K562 (cell line): ENCODE results near the gene PRPF6. TPM values are rescaled to one million over a fixed set of nuclear protein-coding genes. Genes with fewer than 3 reads are reported as not detected.

ENCODE experiments used
- ATAC-seq: fragments of 200-7000 bp; cut with Tn5 transposase; 3 replicates; pipeline ENCODE4 v1.9.1; 2020; ENCODE audit warnings: moderate library complexity
- BruUV-seq: library from RNA; stranded (reverse); fragments of 400-500 nt; replicated peaks from 2 replicates; lab custom pipeline; 2021; lab: Mats Ljungman, UMichigan
- CTCF ChIA-PET: fragments of 300-600 bp; formaldehyde crosslinking; extraction: SDS; loops from one replicate; lab custom pipeline; 2021; ENCODE audit warnings: low intra/inter-chr PET ratio; lab: Yijun Ruan, JAX
- POLR2A ChIA-PET: fragments of 300-600, 350-650 bp; sonication (Branson Sonifier 250); formaldehyde crosslinking; extraction: SDS; loops from one replicate; lab custom pipeline; 2021; ENCODE audit warnings: antibody characterized with exemption, inconsistent platforms; lab: Yijun Ruan, JAX
- DNase-seq, 4 experiments: peaks; one replicate each; pipeline versions ENCODE4 v3.0.0 to v3.0.0-alpha.2; 2011 to 2018; ENCODE audit warnings: low spot score in 3 of 4, mixed read lengths in 3 of 4; ENCODE audit errors: extremely low read depth in 1 of 4
- FAIRE-seq: peaks from 2 replicates; lab custom pipeline; 2011; peaks lifted over from hg19 to GRCh38; lab: Jason Lieb, UNC
- H2AFZ ChIP-seq: 2 replicates; pipeline ENCODE4 v1.6.0; 2011; ENCODE audit warnings: low read depth, low read length, control low read depth, inconsistent platforms
- H3K27ac ChIP-seq: fragments of 200-600 bp; 3 replicates; pipeline ENCODE4 v1.8.0; 2011; ENCODE audit warnings: low read depth, mild to moderate bottlenecking, control low read depth, inconsistent platforms, low read length, moderate library complexity, mixed read lengths; ENCODE audit errors: extremely low read depth
- H3K27me3 ChIP-seq, 2 experiments: fragments of 300-600 bp in 1 of 2; 2 replicates in 1 of 2; 3 replicates in 1 of 2; pipeline versions ENCODE4 v1.6.0 to v1.8.0; 2011; ENCODE audit warnings: inconsistent platforms in 2 of 2, low read length in 2 of 2, mild to moderate bottlenecking in 1 of 2, mixed read lengths in 1 of 2, moderate library complexity in 1 of 2; ENCODE audit not compliant: control insufficient read depth in 2 of 2, insufficient read depth in 2 of 2
- H3K36me3 ChIP-seq: fragments of 300-600 bp; 3 replicates; pipeline ENCODE4 v1.8.0; 2011; ENCODE audit warnings: mild to moderate bottlenecking, low read length, inconsistent platforms; ENCODE audit not compliant: control insufficient read depth, insufficient read depth
- H3K4me1 ChIP-seq, 2 experiments: fragments of 200-600 bp in 1 of 2; replicated peaks in 1 of 2; 2 replicates in 1 of 2; 3 replicates in 1 of 2; pipeline versions ENCODE4 v1.5.1 to v1.8.0; 2011; ENCODE audit warnings: inconsistent platforms in 2 of 2, low read length in 2 of 2, mild to moderate bottlenecking in 1 of 2, mixed read lengths in 1 of 2, moderate library complexity in 1 of 2; ENCODE audit not compliant: control insufficient read depth in 2 of 2, insufficient read depth in 2 of 2
- H3K4me2 ChIP-seq: 2 replicates; pipeline ENCODE4 v1.6.1; 2011; ENCODE audit warnings: low read length, control low read depth, inconsistent platforms, mixed read lengths; ENCODE audit not compliant: insufficient read depth
- H3K4me3 ChIP-seq: fragments of 200-600 bp; sonication (generic), shearing (Covaris generic); 2 replicates; pipeline ENCODE4 v1.5.1; 2016; ENCODE audit warnings: control low read depth, inconsistent platforms
- H3K79me2 ChIP-seq: fragments of 200-600 bp; 3 replicates; pipeline ENCODE4 v1.8.0; 2011; ENCODE audit warnings: low read length, inconsistent platforms; ENCODE audit not compliant: control insufficient read depth, insufficient read depth
- H3K9ac ChIP-seq, 2 experiments: 2 replicates each; pipeline versions ENCODE4 v1.6.0 to v1.6.1; 2011; ENCODE audit warnings: low read depth in 2 of 2, low read length in 2 of 2, control low read depth in 1 of 2, inconsistent platforms in 1 of 2, mild to moderate bottlenecking in 1 of 2, mixed read lengths in 1 of 2; ENCODE audit not compliant: insufficient read depth in 1 of 2
- H3K9me1 ChIP-seq: one replicate; pipeline ENCODE4 v1.6.0; 2011; ENCODE audit warnings: inconsistent platforms, mild to moderate bottlenecking, low read length, moderate library complexity; ENCODE audit not compliant: control insufficient read depth, insufficient read depth
- H3K9me3 ChIP-seq: replicated peaks from 2 replicates; pipeline ENCODE4 v1.5.1; 2011; ENCODE audit warnings: low read depth, low read length, inconsistent platforms; ENCODE audit not compliant: control insufficient read depth, insufficient read depth
- H4K20me1 ChIP-seq: replicated peaks from 2 replicates; pipeline ENCODE4 v1.6.1; 2011; ENCODE audit warnings: low read length, inconsistent platforms, mixed read lengths; ENCODE audit not compliant: control insufficient read depth, insufficient read depth
- BRD4 ChIP-seq: fragments of 200-600 bp; sonication (generic); IDR thresholded peaks from 2 replicates; pipeline ENCODE4 v1.6.1; 2017; ENCODE audit warnings: inconsistent platforms
- BRF2 ChIP-seq: IDR thresholded peaks from 3 replicates; pipeline ENCODE4 v1.6.1; 2011; ENCODE audit warnings: borderline replicate concordance, mild to moderate bottlenecking; ENCODE audit not compliant: insufficient read length, insufficient read depth
- CHCHD3 ChIP-seq: fragments of 250-450 bp; sonication (Bioruptor Pico); IDR thresholded peaks from 2 replicates; pipeline ENCODE4 v2.1.2; 2022; ENCODE audit warnings: mild to moderate bottlenecking
- ERF ChIP-seq: fragments of 450-650 bp; formaldehyde crosslinking; IDR thresholded peaks from 2 replicates; pipeline ENCODE4 v1.4.0; 2020; ENCODE audit warnings: mild to moderate bottlenecking, mixed read lengths
- HMGN3 ChIP-seq: IDR thresholded peaks from 2 replicates; pipeline ENCODE4 v1.6.1; 2011; ENCODE audit warnings: borderline replicate concordance, low read depth, mild to moderate bottlenecking, mixed read lengths, low read length; ENCODE audit not compliant: insufficient read length; ENCODE audit errors: extremely low read depth
- MTA2 ChIP-seq: fragments of 450-650 bp; IDR thresholded peaks from 2 replicates; pipeline ENCODE4 v1.6.1; 2016; ENCODE audit warnings: low read depth
- POLR2G ChIP-seq: fragments of 200-400 bp; formaldehyde crosslinking; IDR thresholded peaks from 2 replicates; pipeline ENCODE4 v1.6.1; 2017; ENCODE audit warnings: low read depth, mild to moderate bottlenecking, antibody characterized with exemption, low read length, moderate library complexity
- RBFOX2 ChIP-seq: fragments of 200-400 bp; formaldehyde crosslinking; IDR thresholded peaks from 2 replicates; pipeline ENCODE4 v1.6.1; 2017; ENCODE audit warnings: low read depth, mild to moderate bottlenecking, low read length, moderate library complexity
- ZNF232 ChIP-seq: sonication (generic); formaldehyde crosslinking; IDR thresholded peaks from 2 replicates; pipeline ENCODE4 v1.8.0; 2022; ENCODE audit warnings: mild to moderate bottlenecking, missing genetic modification reagents
- WGBS: fragments of 100-300 bp; shearing (Covaris generic); methylation state at CpG from one replicate; pipeline ENCODE4 v1.1.6; 2016; ENCODE audit warnings: low coverage, mixed read lengths; ENCODE audit not compliant: insufficient coverage; ENCODE audit errors: missing lambda C conversion rate; 5-methylcytosine and 5-hydroxymethylcytosine counted together
- in situ Hi-C: fragments of 300-500 bp; cut with MboI; formaldehyde crosslinking; loops from 4 replicates; pipeline ENCODE4 v1.15.0; 2018; ENCODE audit warnings: inconsistent platforms, mixed read lengths
- intact Hi-C: fragments of 100-400 bp; cut with micrococcal nuclease; formaldehyde crosslinking; loops from 2 replicates; pipeline ENCODE4 v1.14.2; 2022
- polyA plus RNA-seq, 8 experiments: library from polyadenylated mRNA; depleted of rRNA in 4 of 8; stranded (reverse) in 5 of 8; unstranded in 3 of 8; fragments of >200 nt; fragmentation: Nextera tagmentation in 2 of 8; fragmentation: Illumina TruSeq in 1 of 8; extraction: Ambion mirVana in 2 of 8; extraction: Trizol in 1 of 8; gene quantifications; 2 replicates each; pipeline versions ENCODE4 v1.2.1 to v1.2.3, GENCODE V29; 2011 to 2014; ENCODE audit warnings: inconsistent platforms in 1 of 8, missing spikeins in 1 of 8
- total RNA-seq, 7 experiments: library from RNA; depleted of rRNA in 6 of 7; stranded (reverse); fragments of >200 nt in 6 of 7; fragmentation: Illumina TruSeq in 2 of 7; extraction: Trizol in 2 of 7; gene quantifications; 2 replicates each; pipeline versions ENCODE4 v1.2.1 to v1.2.3, GENCODE V29; 2011 to 2021; ENCODE audit warnings: low replicate concordance in 1 of 7
- TF ChIP-seq, protein P1 (sequence below): sonication (generic); formaldehyde crosslinking; IDR thresholded peaks from 2 replicates; pipeline ENCODE4 v1.8.1; 2023; ENCODE audit warnings: missing genetic modification reagents, mild to moderate bottlenecking, borderline replicate concordance
- TF ChIP-seq, protein P2 (sequence below): sonication (generic); formaldehyde crosslinking; IDR thresholded peaks from 2 replicates; pipeline ENCODE4 v1.8.1; 2023; ENCODE audit warnings: mild to moderate bottlenecking, missing genetic modification reagents

Gene PRPF6
- total and polyA plus RNA-seq, 9 of the 15 experiments (the other 6 are each of a cell fraction or from before 2014, with no cell fraction given): 4.2 to 83.2 (median 59.9) TPM

DNA sequence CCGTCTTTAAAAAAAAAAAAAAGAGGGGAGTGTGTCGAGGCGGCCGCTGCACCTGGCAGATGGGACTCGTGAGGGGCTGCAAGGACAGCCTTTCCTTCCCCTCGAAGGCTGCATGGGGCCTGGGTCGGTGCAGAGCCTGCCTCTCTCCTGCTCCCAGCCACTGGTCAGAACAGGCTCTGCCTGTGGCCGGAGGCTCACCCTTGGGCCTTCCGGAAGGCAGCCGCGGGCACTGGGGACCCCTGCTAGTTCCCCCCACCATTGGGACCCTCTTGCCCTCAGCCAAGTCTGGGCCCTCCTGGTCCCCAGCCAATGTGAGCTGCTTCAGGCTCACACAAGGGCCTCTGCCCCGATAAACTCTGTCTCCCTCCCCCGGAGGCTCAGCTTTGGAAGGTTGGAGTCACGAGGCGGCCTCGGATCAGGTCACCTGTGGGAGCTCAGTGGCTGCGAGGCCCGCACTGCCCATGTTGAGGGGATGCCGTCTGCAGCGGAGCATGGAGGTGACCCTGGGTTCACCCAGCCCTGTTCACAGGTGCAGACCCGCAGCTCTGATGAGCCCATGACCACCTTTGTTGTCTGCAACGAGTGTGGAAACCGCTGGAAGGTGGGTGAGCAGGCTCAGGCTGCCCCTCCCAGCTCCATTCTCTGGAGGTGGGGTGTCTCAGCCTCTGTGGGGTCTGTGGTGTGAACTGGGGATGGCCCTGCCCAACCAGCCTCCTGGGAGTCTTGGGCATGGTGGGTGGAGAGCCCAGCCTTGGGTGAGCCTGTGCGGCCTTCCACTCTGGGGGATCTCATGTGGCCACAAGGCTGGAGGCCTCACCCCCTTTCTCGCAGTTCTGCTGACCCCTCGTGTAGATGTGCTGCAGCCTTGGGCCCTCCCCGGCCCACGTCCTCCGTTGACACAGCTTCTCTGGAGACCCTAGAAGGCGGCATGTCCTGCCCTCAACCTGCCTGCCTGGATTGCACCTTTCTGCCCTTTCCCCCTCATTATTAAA is 90.7 kb downstream of the PRPF6 start:
- in situ Hi-C loops: no loop called here
- no peak overlapping the region for H3K4me2 ChIP-seq
- POLR2A ChIA-PET: interaction anchor here (0.5 to 1.1 kb wide), 4 partner anchors 9 to 26 kb away, joined by 3 to 5 read pairs (median 4); partner anchors contain the start of gene TCEA2
- TF ChIP-seq, protein P1, sequence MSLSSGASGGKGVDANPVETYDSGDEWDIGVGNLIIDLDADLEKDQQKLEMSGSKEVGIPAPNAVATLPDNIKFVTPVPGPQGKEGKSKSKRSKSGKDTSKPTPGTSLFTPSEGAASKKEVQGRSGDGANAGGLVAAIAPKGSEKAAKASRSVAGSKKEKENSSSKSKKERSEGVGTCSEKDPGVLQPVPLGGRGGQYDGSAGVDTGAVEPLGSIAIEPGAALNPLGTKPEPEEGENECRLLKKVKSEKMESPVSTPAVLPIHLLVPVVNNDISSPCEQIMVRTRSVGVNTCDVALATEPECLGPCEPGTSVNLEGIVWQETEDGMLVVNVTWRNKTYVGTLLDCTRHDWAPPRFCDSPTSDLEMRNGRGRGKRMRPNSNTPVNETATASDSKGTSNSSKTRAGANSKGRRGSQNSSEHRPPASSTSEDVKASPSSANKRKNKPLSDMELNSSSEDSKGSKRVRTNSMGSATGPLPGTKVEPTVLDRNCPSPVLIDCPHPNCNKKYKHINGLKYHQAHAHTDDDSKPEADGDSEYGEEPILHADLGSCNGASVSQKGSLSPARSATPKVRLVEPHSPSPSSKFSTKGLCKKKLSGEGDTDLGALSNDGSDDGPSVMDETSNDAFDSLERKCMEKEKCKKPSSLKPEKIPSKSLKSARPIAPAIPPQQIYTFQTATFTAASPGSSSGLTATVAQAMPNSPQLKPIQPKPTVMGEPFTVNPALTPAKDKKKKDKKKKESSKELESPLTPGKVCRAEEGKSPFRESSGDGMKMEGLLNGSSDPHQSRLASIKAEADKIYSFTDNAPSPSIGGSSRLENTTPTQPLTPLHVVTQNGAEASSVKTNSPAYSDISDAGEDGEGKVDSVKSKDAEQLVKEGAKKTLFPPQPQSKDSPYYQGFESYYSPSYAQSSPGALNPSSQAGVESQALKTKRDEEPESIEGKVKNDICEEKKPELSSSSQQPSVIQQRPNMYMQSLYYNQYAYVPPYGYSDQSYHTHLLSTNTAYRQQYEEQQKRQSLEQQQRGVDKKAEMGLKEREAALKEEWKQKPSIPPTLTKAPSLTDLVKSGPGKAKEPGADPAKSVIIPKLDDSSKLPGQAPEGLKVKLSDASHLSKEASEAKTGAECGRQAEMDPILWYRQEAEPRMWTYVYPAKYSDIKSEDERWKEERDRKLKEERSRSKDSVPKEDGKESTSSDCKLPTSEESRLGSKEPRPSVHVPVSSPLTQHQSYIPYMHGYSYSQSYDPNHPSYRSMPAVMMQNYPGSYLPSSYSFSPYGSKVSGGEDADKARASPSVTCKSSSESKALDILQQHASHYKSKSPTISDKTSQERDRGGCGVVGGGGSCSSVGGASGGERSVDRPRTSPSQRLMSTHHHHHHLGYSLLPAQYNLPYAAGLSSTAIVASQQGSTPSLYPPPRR (CRISPR knock-in tag): no peak
- TF ChIP-seq RBFOX2: 0 out of 2 replicates have a peak, but pooled peaks have one; percentile 27
- TF ChIP-seq POLR2G: peak; percentile 57
- TF ChIP-seq CHCHD3 (CRISPR knock-in tag): no peak
- no peak for TF ChIP-seq BRF2
- no peak for TF ChIP-seq BRD4
- TF ChIP-seq, protein P2, sequence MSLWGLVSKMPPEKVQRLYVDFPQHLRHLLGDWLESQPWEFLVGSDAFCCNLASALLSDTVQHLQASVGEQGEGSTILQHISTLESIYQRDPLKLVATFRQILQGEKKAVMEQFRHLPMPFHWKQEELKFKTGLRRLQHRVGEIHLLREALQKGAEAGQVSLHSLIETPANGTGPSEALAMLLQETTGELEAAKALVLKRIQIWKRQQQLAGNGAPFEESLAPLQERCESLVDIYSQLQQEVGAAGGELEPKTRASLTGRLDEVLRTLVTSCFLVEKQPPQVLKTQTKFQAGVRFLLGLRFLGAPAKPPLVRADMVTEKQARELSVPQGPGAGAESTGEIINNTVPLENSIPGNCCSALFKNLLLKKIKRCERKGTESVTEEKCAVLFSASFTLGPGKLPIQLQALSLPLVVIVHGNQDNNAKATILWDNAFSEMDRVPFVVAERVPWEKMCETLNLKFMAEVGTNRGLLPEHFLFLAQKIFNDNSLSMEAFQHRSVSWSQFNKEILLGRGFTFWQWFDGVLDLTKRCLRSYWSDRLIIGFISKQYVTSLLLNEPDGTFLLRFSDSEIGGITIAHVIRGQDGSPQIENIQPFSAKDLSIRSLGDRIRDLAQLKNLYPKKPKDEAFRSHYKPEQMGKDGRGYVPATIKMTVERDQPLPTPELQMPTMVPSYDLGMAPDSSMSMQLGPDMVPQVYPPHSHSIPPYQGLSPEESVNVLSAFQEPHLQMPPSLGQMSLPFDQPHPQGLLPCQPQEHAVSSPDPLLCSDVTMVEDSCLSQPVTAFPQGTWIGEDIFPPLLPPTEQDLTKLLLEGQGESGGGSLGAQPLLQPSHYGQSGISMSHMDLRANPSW: no peak
- TF ChIP-seq MTA2: no peak
- no peak for TF ChIP-seq ZNF232 (CRISPR knock-in tag)
- peak; percentile 28 for TF ChIP-seq HMGN3
- no peak for TF ChIP-seq ERF (CRISPR knock-in tag)

More for the DNA sequence above, 90.7 kb downstream of the PRPF6 start:
- Histone ChIP-seq H3K27me3 (no peaks in the 10 kb centered on the region), H3K79me2 (no peaks in the 10 kb centered on the region), H3K4me1 (peaks cover 2 to 81% of the 10 kb centered on the region in 2 experiments; a peak in 3 of 5 replicates), H3K9ac (peak overlapping the region in 1 of 2 experiments; percentile 65; a peak in 1 of 4 replicates), H3K4me3 (no peak overlapping the region), H3K36me3 (peaks cover 8% of the 10 kb centered on the region; the same call in 1 of the 3 replicates), H2AFZ (no peak overlapping the region), H3K9me3 (no peaks in the 10 kb centered on the region), H3K9me1 (no peaks in the 10 kb centered on the region), H3K27ac (no peak overlapping the region), H4K20me1 (no peaks in the 10 kb centered on the region)
- DNase-seq: no peak
- 71% methylated on average over 23 of the region's 30 CpGs for WGBS
- no TSS peak for BruUV-seq
- FAIRE-seq: no peak
- no peak for ATAC-seq
- intact Hi-C loops: no loop called here
- CTCF ChIA-PET: no interaction called here
